H1 (cell line): Measurements from ENCODE around the gene EXD3. TPM values are rescaled to one million over a fixed set of nuclear protein-coding genes. Genes with fewer than 3 reads are reported as not detected.

Experiments used
- CBX5 ChIP-seq: fragments of 300-800, 300-1000 bp; sonication (generic); IDR thresholded peaks from 2 replicates; pipeline ENCODE4 v1.7.1; 2016; ENCODE audit warnings: antibody characterized with exemption, low read length, low read depth
- CHD7 ChIP-seq: fragments of 300-600 bp; sonication (generic); IDR thresholded peaks from 2 replicates; pipeline ENCODE4 v1.7.1; 2012; ENCODE audit warnings: low read length, moderate library complexity, mild to moderate bottlenecking, inconsistent platforms; ENCODE audit not compliant: insufficient replicate concordance
- EZH2 ChIP-seq: fragments of 200-600 bp; sonication (generic); IDR thresholded peaks from 2 replicates; pipeline ENCODE4 v1.7.1; 2012; ENCODE audit warnings: low read depth, mild to moderate bottlenecking, moderate library complexity, low read length, inconsistent platforms; ENCODE audit not compliant: severe bottlenecking
- NANOG ChIP-seq: IDR thresholded peaks from 2 replicates; pipeline ENCODE4 v1.6.1; 2011; ENCODE audit warnings: low read length, low read depth, mild to moderate bottlenecking, inconsistent platforms; ENCODE audit not compliant: insufficient read depth, poor library complexity, severe bottlenecking
- PHF8 ChIP-seq: fragments of 200-600 bp; sonication (generic); conservative IDR thresholded peaks from 2 replicates; pipeline ENCODE4 v1.7.1; 2012; ENCODE audit warnings: low read depth, mild to moderate bottlenecking, inconsistent platforms, low read length, moderate library complexity
- TBP ChIP-seq: IDR thresholded peaks from 2 replicates; pipeline ENCODE4 v1.6.1; 2011; ENCODE audit warnings: low read depth, low read length, improper control_type of control experiment
- polyA plus RNA-seq, 7 experiments: library from polyadenylated mRNA; depleted of rRNA in 3 of 7; stranded (reverse) in 5 of 7; unstranded in 2 of 7; fragments of >200 nt in 5 of 7; fragments of 200-250 nt in 2 of 7; gene quantifications; 1 replicate in 5 of 7; 2 replicates in 1 of 7; 4 replicates in 1 of 7; pipeline versions ENCODE4 v1.2.1 to v1.2.3, GENCODE V29; 2011 to 2013; ENCODE audit warnings: missing spikeins in 2 of 7, mixed read lengths in 2 of 7
- total RNA-seq: library from RNA; stranded (reverse); fragmentation: NEBNext Ultra II Directional; extraction: Animal tissue kit (Norgen Biotek cat#: 25700); gene quantifications from 2 replicates; pipeline ENCODE4 v1.2.1, GENCODE V29; 2021
- TF ChIP-seq, protein P1 (sequence below): IDR thresholded peaks from 2 replicates; pipeline ENCODE4 v1.6.1; 2012; ENCODE audit warnings: low read length, inconsistent platforms

EXD3 gene
- total and polyA plus RNA-seq, 2 of the 8 experiments (the other 6 are each of a cell fraction or from before 2014, with no cell fraction given), result 7.2 to 9.4 TPM

GRCh38 chr9:137295849-137296669 is 126.9 kb downstream of the EXD3 start (continued):
- TF ChIP-seq CHD7, result no peak
- TF ChIP-seq PHF8, result 0 out of 2 replicates have a peak, but pooled peaks have one; percentile 3
- TF ChIP-seq, protein P1, sequence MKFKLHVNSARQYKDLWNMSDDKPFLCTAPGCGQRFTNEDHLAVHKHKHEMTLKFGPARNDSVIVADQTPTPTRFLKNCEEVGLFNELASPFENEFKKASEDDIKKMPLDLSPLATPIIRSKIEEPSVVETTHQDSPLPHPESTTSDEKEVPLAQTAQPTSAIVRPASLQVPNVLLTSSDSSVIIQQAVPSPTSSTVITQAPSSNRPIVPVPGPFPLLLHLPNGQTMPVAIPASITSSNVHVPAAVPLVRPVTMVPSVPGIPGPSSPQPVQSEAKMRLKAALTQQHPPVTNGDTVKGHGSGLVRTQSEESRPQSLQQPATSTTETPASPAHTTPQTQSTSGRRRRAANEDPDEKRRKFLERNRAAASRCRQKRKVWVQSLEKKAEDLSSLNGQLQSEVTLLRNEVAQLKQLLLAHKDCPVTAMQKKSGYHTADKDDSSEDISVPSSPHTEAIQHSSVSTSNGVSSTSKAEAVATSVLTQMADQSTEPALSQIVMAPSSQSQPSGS, result no peak
- no peak for TF ChIP-seq TBP
- no peak for TF ChIP-seq CBX5
- peak; percentile 31 for TF ChIP-seq EZH2
- no peak for TF ChIP-seq NANOG
